ENCODE results near the gene MPP4.

The MPP4 gene

DNA sequence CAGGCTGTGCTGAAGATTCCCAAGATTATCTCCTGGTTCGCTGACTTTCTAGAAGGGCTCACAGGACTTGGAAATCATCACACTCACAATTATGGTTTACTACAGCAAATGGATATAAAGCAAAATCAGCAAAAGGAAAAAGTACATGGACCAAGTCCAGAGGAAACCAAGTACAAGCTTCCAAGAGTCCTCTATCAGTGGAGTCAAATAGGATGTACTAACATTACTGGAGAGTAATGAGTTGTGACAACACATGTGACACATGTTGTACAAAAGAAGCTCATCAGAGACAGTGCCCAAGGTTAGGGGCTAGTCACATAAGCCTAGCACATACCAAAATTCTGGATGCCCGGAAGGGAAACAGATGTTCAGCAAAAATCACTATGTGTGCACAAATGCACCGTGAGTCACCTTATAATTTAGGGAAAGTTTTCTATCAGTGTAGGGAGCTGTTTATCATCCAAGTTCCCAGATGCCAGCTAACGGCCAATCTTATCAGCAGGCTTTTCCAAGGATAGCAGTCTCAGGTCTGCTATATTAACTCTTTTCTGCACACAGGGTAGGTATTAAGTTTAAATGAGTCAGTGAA is 64.7 kb downstream of the MPP4 start:
- Histone ChIP-seq H3K79me2 (ENCODE audit: low read length) (no peaks in the 10 kb centered on the region), H3K4me2 (ENCODE audit: low read length) (no peak overlapping the region), H3K4me3 (ENCODE audit: low read length) (no peak overlapping the region), H3K9me3 (ENCODE audit: insufficient read depth, low read length) (no peaks in the 10 kb centered on the region), H3K27me3 (ENCODE audit: low read depth, low read length) (no peaks in the 10 kb centered on the region), H3K4me1 (ENCODE audit: low read length) (no peaks in the 10 kb centered on the region), H2AFZ (ENCODE audit: low read depth, low read length) (no peak overlapping the region), H3K27ac (ENCODE audit: low read length) (no peak overlapping the region), H3K9ac (ENCODE audit: low read length) (no peak overlapping the region), H3K36me3 (replicated peaks; ENCODE audit: low read depth, low read length) (peaks cover 19% of the 10 kb centered on the region), H4K20me1 (ENCODE audit: insufficient read depth, low read length) (no peaks in the 10 kb centered on the region)
- TF ChIP-seq, protein P1, sequence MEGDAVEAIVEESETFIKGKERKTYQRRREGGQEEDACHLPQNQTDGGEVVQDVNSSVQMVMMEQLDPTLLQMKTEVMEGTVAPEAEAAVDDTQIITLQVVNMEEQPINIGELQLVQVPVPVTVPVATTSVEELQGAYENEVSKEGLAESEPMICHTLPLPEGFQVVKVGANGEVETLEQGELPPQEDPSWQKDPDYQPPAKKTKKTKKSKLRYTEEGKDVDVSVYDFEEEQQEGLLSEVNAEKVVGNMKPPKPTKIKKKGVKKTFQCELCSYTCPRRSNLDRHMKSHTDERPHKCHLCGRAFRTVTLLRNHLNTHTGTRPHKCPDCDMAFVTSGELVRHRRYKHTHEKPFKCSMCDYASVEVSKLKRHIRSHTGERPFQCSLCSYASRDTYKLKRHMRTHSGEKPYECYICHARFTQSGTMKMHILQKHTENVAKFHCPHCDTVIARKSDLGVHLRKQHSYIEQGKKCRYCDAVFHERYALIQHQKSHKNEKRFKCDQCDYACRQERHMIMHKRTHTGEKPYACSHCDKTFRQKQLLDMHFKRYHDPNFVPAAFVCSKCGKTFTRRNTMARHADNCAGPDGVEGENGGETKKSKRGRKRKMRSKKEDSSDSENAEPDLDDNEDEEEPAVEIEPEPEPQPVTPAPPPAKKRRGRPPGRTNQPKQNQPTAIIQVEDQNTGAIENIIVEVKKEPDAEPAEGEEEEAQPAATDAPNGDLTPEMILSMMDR (IDR thresholded peaks at IDR 0.05; ENCODE audit: low read depth, low read length) = no peak
- TF ChIP-seq EZH2phosphoT487 (IDR thresholded peaks at IDR 0.05; ENCODE audit: low read depth) = no peak

DNA sequence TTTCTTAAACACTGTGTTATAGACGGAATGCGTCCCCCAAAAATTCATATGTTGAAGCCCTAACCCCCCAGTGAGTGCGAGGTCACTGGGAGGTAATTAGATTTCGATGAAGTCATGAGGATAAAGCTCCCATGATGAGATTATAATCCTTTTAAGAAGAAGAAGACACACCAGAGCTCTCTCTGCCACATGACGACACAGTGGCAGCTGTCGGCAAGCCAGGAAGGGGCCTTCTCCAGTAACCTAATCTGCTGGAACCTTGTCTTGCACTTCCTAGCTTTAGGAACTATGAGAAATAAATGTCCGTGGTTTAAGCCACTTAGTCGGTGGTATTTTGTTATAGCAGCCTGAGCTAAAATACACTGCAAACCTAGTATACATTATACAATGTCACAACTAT is 67.4 kb downstream of the MPP4 start:
- Histone ChIP-seq H3K79me2 (ENCODE audit: low read length) (no peaks in the 10 kb centered on the region), H3K27me3 (ENCODE audit: low read depth, low read length) (no peaks in the 10 kb centered on the region), H4K20me1 (ENCODE audit: insufficient read depth, low read length) (no peaks in the 10 kb centered on the region), H3K9ac (ENCODE audit: low read length) (no peak overlapping the region), H3K4me2 (ENCODE audit: low read length) (no peak overlapping the region), H3K27ac (ENCODE audit: low read length) (no peak overlapping the region), H3K4me1 (ENCODE audit: low read length) (no peaks in the 10 kb centered on the region), H3K4me3 (ENCODE audit: low read length) (no peak overlapping the region), H3K9me3 (ENCODE audit: insufficient read depth, low read length) (no peaks in the 10 kb centered on the region), H2AFZ (ENCODE audit: low read depth, low read length) (no peak overlapping the region), H3K36me3 (replicated peaks; ENCODE audit: low read depth, low read length) (peaks cover 22% of the 10 kb centered on the region)
- TF ChIP-seq EZH2phosphoT487 (IDR thresholded peaks at IDR 0.05; ENCODE audit: low read depth) = no peak
- TF ChIP-seq, protein P1 (IDR thresholded peaks at IDR 0.05; ENCODE audit: low read depth, low read length) = no peak

DNA sequence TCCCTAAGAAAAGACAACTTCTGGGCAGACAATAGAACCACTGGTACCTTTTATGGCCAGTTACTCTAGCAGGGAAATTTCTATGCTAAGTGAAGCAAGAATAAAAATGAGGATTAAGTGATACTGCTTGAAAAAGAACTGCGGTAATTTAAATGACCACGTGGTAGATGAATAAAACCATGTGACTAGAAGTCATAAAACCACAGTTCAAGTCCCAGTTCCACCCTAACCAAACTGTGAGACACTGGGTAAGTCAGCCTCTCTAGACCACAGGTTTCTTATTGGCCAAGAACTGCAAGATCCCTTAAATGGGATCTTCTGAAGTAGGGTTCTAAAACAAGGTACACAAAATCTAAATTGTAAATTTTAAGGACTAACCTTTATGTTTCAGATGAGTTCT is 67.9 kb downstream of the MPP4 start:
- H3K4me1 ChIP-seq (ENCODE audit: low read length) = no peaks in the 10 kb centered on the region
- H3K27ac ChIP-seq (ENCODE audit: low read length) = no peak overlapping the region
- H3K9me3 ChIP-seq (ENCODE audit: insufficient read depth, low read length) = no peaks in the 10 kb centered on the region
- H3K27me3 ChIP-seq (ENCODE audit: low read depth, low read length) = no peaks in the 10 kb centered on the region
- H2AFZ ChIP-seq (ENCODE audit: low read depth, low read length) = no peak overlapping the region
- H3K36me3 ChIP-seq (replicated peaks; ENCODE audit: low read depth, low read length) = peaks cover 22% of the 10 kb centered on the region
- H3K79me2 ChIP-seq (ENCODE audit: low read length) = no peaks in the 10 kb centered on the region
- no peaks in the 10 kb centered on the region for H4K20me1 ChIP-seq (ENCODE audit: insufficient read depth, low read length)
- no peak overlapping the region for H3K9ac ChIP-seq (ENCODE audit: low read length)
- TF ChIP-seq, protein P1 (IDR thresholded peaks at IDR 0.05; ENCODE audit: low read depth, low read length) = no peak
- no peak for TF ChIP-seq EZH2phosphoT487 (IDR thresholded peaks at IDR 0.05; ENCODE audit: low read depth)
- H3K4me3 ChIP-seq (ENCODE audit: low read length) = no peak overlapping the region
- no peak overlapping the region for H3K4me2 ChIP-seq (ENCODE audit: low read length)

DNA sequence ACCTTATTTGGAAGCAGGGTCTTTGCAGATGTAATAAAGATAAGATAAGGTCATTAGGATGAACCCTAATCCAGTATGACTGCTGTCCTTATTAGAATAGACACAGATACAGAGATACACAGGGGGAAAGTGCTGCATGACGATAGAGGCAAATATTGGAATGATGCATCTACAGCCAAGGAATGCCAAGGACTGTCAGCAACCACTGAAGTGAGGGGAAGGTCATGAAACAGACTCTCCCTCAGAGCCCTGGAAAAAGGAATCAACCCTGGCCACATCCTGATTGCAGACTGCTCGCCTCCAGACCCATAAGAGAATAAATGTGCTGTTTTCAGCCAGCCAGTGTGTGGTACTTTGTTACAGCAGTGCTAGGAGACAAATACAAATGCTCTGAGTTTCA is 69.9 kb downstream of the MPP4 start:
- H2AFZ ChIP-seq (ENCODE audit: low read depth, low read length) = no peak overlapping the region
- peaks cover 19% of the 10 kb centered on the region for H3K36me3 ChIP-seq (replicated peaks; ENCODE audit: low read depth, low read length)
- no peak overlapping the region for H3K27ac ChIP-seq (ENCODE audit: low read length)
- no peaks in the 10 kb centered on the region for H3K4me1 ChIP-seq (ENCODE audit: low read length)
- H3K27me3 ChIP-seq (ENCODE audit: low read depth, low read length) = no peaks in the 10 kb centered on the region
- H3K4me2 ChIP-seq (ENCODE audit: low read length) = no peak overlapping the region
- no peaks in the 10 kb centered on the region for H3K9me3 ChIP-seq (ENCODE audit: insufficient read depth, low read length)
- H3K9ac ChIP-seq (ENCODE audit: low read length) = no peak overlapping the region
- H4K20me1 ChIP-seq (ENCODE audit: insufficient read depth, low read length) = no peaks in the 10 kb centered on the region
- TF ChIP-seq EZH2phosphoT487 (IDR thresholded peaks at IDR 0.05; ENCODE audit: low read depth) = no peak
- TF ChIP-seq, protein P1 (IDR thresholded peaks at IDR 0.05; ENCODE audit: low read depth, low read length) = no peak
- no peak overlapping the region for H3K4me3 ChIP-seq (ENCODE audit: low read length)
- H3K79me2 ChIP-seq (ENCODE audit: low read length) = no peaks in the 10 kb centered on the region
